ENCODE measurements around the gene TCF12.

Gene TCF12

DNA sequence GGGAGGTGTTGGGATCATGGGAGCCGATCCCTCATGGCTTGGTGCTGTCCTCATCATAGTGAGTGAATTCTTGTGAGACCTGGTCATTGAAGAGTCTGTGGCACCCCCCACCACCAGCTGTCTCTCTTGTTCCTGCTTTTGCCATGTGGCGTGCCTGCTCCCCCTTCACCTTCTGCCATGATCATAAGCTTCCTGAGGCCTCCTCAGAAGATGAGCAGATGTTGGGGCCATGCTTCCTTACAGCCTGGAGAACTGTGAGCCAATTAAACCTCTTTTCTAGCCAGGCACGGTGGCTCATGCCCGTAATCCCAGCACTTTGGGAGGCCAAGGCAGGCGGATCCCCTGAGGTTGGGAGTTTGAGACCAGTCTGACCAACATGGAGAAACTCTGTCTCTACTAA, 420.9 kb downstream of the TCF12 start:
- DNase-seq (ENCODE audit: low read depth, low spot score), result no peak
